GM21423 (cell line): Measurements from ENCODE around the gene HAAO.

Experiments used
- ATAC-seq: cut with Tn5 transposase; IDR thresholded peaks from one replicate; pipeline ENCODE4 v1.9.1; 2021; ENCODE audit warnings: mild to moderate bottlenecking, moderate library complexity; ENCODE audit not compliant: unreplicated experiment

Gene HAAO

DNA sequence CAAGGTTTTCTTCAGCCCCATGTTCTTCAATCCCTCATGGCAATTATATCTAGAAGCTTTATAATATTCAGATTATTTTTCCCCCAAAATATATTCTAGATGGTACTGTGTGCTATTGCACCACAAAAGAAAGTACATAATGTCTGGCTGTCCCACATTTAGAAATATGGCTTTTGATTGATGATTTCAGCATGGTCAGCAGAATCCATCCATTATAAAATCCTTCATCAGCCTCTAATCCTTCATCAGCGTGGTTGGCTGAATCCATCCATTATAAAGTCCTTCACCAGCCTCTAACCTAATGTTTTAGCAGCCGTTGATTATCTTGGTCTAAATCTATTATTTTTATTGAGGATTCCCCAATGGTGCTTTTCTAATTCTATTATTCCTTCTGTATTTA lies 23.3 kb upstream of the HAAO start:
- ATAC-seq, result no peak

DNA sequence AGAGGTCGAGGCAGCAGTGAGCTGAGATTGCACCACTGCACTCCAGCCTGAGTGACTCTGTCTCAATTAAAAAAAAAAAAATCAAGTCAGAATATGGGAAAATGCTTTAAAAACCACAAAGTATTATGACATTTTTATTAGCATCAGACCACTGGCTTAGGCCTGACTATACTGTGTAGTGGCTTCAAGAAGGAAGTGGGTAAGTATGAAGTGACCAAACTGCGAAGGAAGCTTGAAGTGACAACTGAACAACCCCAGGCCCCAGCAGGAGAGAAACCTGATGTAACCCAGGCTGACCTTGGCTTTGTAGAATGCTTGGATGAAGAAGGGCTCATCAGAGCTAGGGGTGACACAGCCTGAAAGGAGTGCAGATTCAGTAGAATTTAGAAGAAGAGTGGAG lies 21.4 kb upstream of the HAAO start:
- ATAC-seq, result no peak

DNA sequence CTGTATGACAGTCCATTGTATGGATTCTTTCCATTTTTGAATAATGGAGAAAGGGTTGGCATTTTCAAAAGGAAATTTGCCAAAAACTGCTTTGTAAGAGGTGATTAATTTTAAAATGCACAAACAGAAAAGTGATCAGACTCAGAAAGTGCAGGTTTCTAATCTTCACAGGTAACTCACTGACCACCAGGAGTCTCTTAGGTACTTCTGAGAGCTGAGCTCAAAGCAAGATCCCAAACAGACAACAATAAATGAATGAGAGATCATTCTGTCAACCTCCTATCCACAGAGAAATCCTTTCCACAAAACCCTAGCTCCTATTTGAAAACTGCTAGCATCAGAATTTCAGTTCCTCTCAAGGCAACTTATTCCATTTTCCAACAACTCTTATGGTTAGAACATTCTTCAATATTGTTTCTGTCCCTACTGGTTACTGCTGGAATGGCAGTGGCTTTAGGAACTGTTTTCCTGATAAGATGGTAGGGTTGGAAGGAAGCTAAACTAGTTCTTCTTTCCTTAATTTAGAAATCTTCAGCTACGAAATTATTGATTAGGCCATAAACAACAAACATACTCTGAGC lies 20.6 kb upstream of the HAAO start:
- no peak for ATAC-seq

DNA sequence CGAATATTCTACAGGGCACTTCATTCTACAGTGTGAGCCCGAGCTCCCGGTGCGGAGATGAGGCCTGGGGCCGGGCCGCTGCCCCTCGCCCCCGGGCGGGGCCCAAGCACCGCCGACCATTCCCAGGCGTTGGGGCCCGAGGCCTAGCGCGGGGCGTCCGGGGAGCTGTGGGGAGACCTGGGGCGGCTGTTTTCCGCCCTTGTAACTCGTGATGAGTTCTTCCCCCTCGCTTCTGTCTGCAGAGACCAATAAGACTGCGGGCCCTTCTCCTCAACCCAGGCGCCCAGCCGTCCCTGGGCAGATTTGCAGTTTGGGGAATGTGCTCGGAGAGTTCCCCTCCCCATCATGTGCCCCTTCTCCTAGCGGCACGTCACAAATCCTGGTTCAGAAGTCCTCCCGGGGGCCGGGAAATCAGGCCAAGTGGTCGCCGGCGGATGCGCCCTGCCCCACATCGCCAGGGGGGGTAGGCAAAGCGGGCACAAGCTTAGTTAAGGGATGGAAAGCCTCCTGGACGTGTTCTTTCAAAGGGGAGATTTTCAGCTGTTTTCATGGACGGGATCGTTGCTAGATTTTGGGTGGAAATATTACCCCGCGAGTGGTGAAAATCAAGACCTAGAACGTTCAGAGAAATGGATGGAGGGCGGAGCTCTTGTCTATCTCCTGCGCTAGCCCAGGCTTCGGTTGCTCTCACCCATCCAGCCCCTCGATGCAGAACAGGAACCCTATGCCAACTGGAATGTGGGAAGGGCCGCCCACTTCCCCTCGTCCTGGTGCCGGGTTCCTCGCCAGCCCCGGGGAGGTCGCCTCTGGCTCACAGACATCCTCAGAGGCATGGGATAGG lies 18.8 kb upstream of the HAAO start:
- peak; percentile 9 for ATAC-seq

DNA sequence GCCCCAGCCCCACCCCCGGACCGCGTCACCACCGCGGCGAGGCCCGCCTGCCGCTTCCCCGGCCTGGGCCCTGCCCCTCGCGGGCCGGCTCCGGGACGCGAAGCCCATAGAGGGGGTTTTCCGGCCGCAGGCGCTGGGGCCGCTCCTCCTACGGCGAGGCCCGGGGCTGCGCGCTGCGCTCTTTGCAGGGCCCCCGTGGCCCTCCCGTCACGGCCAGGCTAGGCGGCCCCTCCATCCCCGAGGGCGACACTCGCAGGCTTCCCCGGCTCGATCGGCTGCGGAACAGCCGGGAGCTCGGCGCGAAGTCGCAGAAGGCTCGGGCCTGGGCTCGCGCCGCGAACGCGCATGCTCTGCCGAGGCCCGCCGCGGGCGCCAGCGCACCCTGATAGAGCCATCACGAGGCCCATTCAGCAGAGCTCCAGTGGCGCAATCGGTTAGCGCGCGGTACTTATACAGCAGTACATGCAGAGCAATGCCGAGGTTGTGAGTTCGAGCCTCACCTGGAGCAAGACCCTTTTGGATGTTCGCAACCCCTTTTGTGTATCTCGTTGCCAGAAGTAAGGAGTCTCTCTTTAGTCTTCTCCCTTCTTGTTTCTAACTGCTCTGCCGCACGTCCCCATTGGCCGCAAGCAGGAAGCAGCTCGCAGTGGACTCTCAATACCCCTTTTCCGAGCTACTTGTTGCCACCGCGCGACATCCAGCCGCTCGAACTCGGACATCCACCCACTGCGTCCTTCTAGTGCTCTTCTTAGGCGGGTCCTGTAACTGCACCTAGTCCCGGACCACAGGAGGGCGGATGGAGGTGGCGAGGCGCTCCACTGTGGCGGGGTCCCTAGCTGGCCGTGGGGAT lies 18.0 kb upstream of the HAAO start:
- ATAC-seq, result peak; percentile 76

DNA sequence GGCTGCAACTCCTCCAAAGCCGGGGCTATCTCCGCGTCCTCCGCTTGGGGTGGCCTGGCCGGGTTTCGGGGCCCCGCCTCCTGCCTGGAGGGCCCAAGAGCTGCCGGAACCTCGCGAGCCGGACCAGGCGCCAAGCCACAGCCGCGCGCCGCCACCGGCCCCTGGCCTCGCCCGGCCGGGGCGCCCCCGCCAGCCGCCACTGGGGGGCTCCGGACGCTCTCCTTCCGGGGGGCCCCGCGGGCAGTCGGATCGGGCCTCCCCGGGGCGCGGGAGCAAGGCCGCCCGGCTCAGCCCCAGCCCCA lies 17.4 kb upstream of the HAAO start:
- no peak for ATAC-seq

DNA sequence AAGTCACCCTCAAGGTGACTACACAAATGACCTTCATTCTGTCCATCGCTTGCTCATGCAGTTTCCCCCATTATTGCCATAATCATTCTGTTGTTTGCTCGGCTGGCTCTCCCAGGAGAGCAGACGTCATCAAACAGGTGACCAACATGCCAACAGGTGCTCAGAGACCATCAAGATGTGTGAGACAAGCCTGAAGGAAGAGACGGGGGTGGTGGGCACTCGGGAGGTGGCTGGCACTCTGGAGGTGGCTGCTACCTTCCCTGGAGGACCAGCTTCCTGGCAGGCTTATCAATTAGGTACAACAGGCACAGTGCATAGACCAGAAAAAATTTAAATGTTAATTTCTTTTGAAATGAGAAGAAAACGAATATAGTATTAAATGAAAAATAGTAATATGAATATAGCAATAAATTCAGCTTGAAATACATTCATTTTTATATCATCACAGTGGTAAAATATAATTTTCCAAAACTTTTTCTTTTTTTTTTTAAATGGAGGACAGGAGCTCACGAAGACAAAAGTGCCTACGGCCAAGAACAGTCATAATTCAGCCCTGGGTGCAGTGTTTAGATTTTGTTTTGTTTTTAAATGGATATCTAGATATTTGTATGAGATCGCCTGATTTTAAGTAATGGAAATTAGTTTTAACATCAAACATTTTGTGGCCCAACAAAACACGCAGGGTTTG lies 16.9 kb upstream of the HAAO start:
- no peak for ATAC-seq

DNA sequence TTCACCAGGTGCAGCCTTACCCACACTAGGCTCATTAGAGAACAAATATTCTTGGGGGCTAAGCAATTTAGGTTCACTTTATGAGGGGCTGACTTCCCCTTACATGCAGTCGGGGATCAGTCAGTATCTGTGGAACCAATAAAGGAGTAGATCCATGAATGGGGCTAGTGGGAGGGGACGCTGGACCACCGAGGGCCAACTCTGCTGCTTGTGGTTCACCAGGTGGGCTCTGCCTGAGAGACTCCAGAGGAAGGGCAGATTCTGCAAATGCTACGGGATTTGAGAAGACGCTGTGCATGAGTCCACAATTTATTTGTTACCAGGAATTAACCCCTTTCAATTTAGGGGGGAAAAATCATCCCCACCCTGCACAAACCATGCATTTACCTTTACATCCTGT lies 15.9 kb upstream of the HAAO start:
- no peak for ATAC-seq

DNA sequence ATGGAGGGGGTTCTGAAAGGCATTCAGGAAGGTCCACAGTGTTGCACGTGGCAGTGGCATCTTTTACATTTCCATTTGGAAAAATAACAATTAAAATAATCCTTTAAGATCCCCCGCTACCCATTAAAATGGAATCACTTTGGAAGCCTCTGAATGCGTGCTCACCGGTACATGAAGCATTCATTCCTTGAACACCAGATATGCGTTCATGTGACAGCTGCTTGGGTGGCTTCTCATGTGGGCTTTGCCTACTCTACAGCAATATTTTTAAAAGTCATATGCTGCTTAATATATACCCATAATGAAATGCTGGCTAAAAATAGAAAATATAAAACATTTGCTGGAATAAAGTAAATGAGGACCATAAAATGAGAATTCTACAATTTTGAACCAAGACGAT lies 14.4 kb upstream of the HAAO start:
- ATAC-seq, result no peak

DNA sequence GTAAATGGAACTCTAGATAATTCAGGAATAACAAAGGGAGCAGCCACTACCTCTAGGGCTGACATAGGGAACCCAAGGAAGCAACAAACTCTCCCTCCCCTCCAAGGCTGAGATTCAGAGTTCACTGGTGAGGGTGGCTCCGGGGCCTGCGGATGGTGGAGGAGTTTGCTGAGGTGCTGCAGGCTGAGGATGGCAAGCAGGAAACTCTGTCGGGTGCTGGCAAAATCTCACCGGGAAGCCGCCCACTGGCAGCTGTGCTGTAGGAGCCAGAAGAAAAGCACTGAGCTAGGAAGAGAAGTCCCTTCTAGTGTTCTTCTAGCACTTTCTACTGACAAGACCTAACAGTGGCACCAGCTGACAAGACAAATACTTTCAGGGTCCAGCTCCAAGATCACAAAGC lies 12.5 kb upstream of the HAAO start:
- ATAC-seq, result no peak

DNA sequence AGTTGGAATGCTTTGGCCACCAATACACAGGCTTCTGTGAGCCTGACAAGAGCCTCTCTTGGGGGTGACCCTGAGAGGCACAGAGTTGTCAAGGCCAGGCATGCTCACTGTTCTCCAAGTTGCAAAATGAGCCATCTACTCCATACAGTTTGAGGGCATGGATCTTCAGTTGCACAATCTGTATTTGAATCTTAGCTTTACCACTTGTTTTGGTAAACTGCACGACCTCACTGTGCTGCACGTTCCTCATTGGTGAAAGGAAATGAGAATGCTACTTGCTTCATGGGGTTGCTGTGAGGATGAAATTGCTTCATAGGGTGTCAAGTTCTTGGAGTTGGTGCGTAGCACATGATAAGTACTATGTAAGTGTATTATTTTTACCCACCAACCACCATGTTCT lies 12.0 kb upstream of the HAAO start:
- ATAC-seq, result no peak

DNA sequence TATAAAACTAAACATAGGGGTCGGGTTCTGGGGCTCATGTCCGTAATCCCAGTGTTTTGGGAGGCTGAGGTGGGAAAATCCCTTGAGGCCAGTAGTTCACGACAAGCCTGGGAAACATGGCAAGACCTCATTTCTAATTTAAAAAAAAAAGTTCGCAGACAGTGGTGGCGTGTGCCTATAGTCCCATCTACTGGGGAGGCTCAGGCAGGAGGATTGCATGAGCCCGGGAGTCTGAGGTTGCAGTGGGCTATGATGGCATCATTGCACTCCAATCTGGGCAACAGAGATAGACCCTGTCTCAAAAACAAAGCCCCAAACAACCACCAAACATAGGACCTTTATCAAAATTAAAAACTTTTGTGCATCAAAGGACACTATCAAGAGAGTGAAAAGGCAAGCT lies 9.8 kb upstream of the HAAO start:
- ATAC-seq, result no peak

DNA sequence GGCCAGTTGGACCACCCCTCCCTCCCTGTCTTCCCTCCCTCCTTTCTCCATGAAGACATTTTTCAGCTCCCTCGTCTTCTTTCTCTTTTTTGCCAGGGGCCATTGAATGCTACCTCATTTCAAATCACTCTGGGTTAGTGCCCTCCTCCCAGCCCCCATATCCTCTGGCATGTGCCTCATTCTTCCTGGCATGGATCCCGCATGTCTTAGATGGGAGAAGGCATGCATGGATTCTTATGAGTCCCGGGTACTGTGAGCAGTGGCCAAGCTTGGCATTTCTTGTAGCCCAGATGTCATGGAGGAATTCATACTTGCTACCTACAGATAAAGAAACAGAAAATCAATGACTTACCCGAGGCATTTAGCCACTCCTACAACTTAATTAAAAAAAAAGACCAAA lies 9.0 kb upstream of the HAAO start:
- ATAC-seq, result no peak

DNA sequence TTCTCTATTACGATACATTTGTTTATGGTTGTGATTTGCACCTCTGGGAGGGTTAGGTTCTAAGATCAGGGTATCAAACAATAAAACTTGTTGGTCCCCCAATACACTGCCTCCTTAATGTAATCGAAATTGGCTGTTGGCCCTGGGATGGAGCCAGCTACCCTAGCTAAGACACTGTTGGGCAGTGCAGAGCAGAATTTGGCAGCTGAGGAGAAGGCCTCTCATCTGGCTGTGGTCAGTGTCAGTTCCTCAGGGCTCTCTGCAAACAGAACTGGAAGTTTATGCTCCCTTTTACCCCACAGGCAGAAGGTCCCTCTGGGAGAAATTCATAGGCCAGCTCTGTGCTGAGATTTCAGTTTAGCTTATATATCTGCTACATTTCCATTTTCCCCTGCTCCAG lies 8.6 kb upstream of the HAAO start:
- no peak for ATAC-seq

DNA sequence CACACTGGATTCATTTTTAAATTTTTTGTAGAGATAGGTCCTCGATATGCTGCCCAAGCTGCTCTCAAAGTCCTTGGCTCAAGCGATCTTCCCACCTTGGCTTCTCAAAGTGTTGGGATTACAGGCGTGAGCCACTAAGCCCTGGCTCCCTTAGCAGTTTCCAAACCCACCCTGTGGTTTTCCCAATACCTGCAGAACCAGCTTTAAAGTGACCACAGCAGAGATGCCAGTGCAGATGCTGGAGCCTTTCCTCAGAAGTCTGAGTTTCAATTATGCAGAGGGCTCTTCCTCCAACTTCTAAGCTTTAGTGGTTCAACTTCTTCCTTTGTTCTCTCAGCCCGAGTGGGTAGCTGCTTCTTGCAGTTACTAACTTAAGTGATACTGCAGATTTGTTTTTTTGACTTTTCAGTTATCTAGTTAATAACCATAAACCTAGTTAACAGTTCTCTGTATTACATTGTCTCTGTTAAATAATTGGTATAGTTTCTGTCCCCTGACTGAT lies 8.1 kb upstream of the HAAO start:
- ATAC-seq, result no peak

DNA sequence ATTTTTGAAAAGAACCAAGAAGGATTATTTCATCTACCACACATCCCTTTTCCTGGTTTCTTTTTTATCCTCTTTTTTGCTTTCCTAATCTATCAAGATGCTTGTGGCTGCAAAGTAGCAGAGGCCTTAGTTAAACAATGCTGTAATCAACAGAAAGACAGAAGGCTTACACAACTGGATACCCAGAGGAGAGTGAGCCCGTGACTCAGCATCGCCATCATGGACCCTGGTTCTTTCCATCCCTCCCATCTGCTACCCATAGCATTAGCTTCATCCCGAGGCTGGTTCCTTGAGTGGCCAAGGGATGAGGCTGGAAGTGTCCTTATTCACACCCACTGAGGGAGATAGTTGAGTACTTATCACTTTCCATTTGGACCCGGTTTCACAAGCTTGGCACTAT lies 7.5 kb upstream of the HAAO start:
- no peak for ATAC-seq

DNA sequence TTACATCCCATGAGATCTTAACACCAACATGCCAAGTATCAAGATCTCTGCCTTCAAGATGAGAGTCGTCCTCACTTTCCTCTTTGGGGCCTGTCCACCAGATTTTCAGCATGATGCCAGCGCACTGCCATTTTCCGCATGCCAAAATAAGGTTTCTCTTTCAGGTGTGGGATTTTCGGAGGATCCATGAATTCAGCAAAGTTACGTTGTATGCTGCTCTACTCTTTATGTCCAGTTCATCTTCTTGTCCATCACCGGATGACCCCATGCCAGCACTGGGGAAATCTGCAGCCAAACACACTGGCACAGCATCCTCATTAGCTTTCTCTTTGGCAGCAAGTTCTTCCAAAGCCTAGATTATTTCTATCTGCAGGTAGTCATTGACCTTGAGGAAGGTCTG lies 4.9 kb upstream of the HAAO start:
- ATAC-seq, result no peak

DNA sequence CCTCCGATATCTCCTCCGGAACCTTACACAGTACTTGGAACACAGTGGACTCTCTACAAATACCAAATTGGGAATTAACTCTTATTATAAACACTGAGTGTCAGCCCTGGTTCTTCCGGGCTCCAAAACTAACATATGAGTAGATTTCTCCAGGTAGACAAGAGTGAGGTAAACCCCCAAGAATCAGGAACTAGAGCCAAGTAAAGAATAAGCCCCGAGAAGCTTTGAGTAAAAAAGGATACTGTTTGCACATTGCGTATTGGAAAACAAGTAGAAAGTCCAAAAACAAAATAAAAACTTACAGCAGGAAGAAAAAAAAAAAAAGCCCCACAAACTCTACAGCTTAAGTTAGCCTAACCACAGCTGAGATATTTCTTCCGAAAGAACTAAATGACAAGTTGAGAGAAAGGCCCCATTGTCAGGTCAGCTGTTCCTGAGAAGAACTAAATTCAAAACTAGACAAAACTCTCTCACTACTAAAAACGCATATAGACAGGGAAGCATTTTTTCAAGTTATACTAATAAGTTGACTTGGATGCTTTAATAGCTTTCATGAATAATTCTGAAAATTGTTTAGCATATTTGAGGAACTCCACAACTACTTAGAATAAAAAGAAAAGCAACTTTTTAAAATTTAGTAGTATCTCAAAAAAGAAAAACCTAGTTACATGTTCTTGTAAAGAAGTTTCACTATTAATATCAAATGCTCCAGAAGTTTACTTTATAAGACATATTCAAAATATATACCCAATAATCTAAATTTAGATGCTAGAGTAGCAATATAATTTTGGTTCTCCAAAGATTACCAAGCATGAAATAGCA lies 4.3 kb upstream of the HAAO start:
- peak; percentile 28 for ATAC-seq

DNA sequence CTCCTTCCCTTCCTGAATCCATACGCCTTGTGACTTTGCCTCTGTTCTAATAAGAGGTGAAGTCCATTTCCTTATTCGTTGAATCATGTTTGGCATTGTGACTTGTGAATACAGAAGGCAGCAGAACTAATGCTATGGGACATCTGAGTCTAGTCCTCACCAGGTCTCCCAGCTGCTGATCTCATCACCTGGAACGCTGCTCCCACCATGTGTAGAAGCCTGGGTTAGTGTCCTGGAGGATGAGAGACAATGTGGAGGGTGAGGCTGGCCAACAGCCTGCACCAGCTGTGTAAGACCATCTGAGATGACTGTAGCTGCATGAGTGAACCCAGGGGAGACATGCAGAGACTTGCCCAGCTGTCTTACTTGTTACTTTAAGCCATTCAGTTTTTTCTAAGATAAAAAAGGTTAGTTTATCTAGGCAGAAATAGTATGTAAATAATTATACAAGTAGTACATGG lies 3.5 kb upstream of the HAAO start:
- peak; percentile 37 for ATAC-seq

DNA sequence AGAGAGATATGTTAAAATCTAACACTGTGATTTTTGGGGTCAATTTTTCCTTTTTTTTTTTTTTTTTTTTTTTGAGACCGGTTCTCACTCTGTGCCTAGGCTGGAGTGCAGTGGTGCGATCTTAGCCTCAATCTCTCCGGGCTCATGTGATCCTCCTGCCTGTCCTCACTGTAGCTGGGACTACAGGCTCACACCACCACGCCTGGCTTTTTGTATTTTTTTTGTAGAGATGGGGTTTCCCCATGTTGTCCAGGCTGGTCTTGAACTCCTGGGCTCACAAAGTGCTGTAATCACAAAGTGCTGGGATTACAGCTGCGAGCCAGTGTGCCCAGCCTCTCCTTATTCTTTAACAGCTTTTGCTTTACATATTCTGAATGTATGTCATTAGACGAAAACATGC lies 2.9 kb upstream of the HAAO start:
- ATAC-seq, result no peak
